Tibial nerve (tissue), 4 donors: Measurements from ENCODE around the gene NRXN3.

Source experiments
- CTCF ChIP-seq, 5 experiments: fragments of 200-600 bp in 3 of 5; fragments of 450-650 bp in 2 of 5; sonication (generic) in 3 of 5; IDR thresholded peaks; one replicate each; pipeline ENCODE4 v1.5.1; 2016 to 2019; ENCODE audit warnings: antibody characterized with exemption in 5 of 5, mild to moderate bottlenecking in 3 of 5, moderate library complexity in 2 of 5
- EP300 ChIP-seq, 2 donors: sonication (generic); formaldehyde crosslinking; IDR thresholded peaks; one replicate each; pipeline ENCODE4 v1.6.1; 2017; ENCODE audit warnings: antibody characterized with exemption in 2 of 2, mild to moderate bottlenecking in 1 of 2
- POLR2A ChIP-seq, 2 donors: fragments of 450-650 bp; IDR thresholded peaks; one replicate each; pipeline ENCODE4 v1.6.1; 2017; ENCODE audit warnings: antibody characterized with exemption in 2 of 2, mild to moderate bottlenecking in 2 of 2, moderate library complexity in 2 of 2

DNA sequence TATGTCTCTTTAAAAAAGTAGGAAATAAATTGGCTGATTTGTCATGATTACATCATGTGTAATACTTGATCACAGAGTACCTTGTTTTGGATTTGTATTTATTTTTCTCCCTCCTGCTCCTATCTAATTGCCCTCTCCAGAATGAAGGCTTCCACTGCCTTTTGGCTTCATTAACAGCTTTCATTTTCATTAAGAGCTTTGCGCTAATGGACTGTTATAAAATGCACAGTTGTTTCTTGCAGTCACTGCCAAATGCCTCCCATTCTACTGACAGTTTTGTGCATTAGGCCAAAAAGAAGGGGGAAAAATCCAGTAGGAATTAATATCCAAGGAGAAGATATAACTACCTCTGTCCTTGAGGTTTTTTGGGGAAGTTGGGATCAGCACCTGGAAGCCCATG, 159.2 kb downstream of the NRXN3 start:
- TF ChIP-seq CTCF (IDR thresholded peaks at IDR 0.05): no peak
- no peak for TF ChIP-seq POLR2A (IDR thresholded peaks at IDR 0.05)
- no peak for TF ChIP-seq EP300 (IDR thresholded peaks at IDR 0.05)
